GM12892 (cell line): ENCODE data around the gene SCAF11.

Source experiments
- DNase-seq: peaks from one replicate; pipeline ENCODE4 v3.0.0; 2011; ENCODE audit not compliant: insufficient read length
- FAIRE-seq: peaks from 2 replicates; lab custom pipeline; 2011; peaks lifted over from hg19 to GRCh38; lab: Jason Lieb, UNC
- POLR2A ChIP-seq: IDR thresholded peaks from 2 replicates; pipeline ENCODE4 v1.6.1; 2011; ENCODE audit warnings: low read depth, low read length, control low read depth
- POLR2AphosphoS5 ChIP-seq: IDR thresholded peaks from 2 replicates; pipeline ENCODE4 v1.6.1; 2011; ENCODE audit warnings: low read depth, low read length, control low read depth
- TAF1 ChIP-seq: IDR thresholded peaks from 2 replicates; pipeline ENCODE4 v1.6.1; 2011; ENCODE audit warnings: low read depth, mild to moderate bottlenecking, control low read depth, low read length, borderline replicate concordance

Gene SCAF11

DNA sequence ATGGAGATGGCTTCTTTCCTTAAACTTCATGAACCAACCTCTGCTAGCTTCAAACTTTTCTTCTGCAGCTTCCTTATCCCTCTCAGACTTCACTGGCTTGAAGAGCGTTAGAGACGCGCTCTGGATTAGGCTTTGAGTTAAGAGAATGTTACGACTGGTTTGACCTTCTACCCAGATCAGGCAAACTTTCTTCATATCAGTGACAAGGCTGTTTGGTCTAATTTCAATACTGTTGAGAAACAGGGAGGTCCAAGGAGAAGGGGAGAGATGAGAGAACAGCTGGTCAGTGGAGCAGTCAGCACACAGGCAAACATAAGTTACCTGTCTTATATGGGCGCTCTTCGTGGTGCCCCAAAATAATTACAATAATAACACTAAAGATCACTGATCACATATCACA, 14.9 kb downstream of the SCAF11 start:
- FAIRE-seq (no peak), DNase-seq (no peak)
- TF ChIP-seq TAF1 (no peak), POLR2AphosphoS5 (no peak)

DNA sequence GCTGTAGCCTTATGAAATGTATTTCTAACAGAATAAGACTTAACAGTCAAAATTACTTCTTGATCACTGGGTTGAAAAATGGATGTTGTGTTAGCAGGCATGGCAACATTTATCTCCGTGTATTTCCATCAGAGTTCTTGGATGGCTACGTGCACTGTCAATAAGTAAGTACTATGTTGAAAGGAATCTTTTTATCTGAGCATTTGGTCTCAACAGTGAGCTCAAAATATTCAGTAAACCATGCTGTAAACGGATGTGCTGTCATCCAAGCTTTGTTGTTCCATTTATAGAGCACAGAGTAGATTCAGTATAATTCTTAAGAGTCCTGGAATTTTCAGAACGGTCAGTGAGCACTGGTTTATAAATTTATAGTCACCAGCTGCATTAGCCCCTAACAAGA, 15.5 kb downstream of the SCAF11 start:
- DNase-seq (no peak), FAIRE-seq (no peak)
- TF ChIP-seq TAF1 (no peak), POLR2A (no peak), POLR2AphosphoS5 (no peak)

GRCh38 chr12:45974171-45974719, 16.1 kb downstream of the SCAF11 start:
- FAIRE-seq: no peak
- no peak for DNase-seq
- no peak for TF ChIP-seq POLR2AphosphoS5
- no peak for TF ChIP-seq POLR2A
- no peak for TF ChIP-seq TAF1

GRCh38 chr12:45973526-45973925, 16.8 kb downstream of the SCAF11 start:
- FAIRE-seq (no peak), DNase-seq (no peak)
- TF ChIP-seq POLR2AphosphoS5 (no peak), POLR2A (no peak), TAF1 (no peak)

GRCh38 chr12:45970391-45970790, 20.0 kb downstream of the SCAF11 start:
- DNase-seq: no peak
- no peak for FAIRE-seq
- no peak for TF ChIP-seq TAF1
- TF ChIP-seq POLR2AphosphoS5: no peak
- no peak for TF ChIP-seq POLR2A

DNA sequence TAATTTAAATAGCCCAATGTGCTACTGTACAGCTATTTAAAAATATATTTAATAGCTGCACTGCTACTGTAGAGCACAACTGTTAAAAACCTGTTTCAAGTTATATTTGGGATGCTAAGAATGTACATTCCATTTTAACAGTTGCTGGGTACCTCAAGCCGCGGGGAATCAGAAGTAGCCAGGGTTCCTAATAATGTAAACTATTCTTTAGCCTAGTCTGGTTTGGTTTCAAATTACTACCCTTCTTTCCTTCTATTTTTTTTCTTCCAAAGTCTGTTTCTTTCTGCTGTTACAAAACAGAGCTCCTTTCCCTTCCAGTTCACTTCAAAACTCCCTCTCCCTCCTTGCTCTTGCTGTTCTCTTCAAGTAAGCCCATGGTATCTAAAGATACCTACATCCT, 21.3 kb downstream of the SCAF11 start:
- TF ChIP-seq POLR2A (no peak), TAF1 (no peak), POLR2AphosphoS5 (no peak)
- FAIRE-seq: no peak
- no peak for DNase-seq

GRCh38 chr12:45966486-45966885, 23.9 kb downstream of the SCAF11 start:
- FAIRE-seq: peak; percentile 44
- no peak for DNase-seq

DNA sequence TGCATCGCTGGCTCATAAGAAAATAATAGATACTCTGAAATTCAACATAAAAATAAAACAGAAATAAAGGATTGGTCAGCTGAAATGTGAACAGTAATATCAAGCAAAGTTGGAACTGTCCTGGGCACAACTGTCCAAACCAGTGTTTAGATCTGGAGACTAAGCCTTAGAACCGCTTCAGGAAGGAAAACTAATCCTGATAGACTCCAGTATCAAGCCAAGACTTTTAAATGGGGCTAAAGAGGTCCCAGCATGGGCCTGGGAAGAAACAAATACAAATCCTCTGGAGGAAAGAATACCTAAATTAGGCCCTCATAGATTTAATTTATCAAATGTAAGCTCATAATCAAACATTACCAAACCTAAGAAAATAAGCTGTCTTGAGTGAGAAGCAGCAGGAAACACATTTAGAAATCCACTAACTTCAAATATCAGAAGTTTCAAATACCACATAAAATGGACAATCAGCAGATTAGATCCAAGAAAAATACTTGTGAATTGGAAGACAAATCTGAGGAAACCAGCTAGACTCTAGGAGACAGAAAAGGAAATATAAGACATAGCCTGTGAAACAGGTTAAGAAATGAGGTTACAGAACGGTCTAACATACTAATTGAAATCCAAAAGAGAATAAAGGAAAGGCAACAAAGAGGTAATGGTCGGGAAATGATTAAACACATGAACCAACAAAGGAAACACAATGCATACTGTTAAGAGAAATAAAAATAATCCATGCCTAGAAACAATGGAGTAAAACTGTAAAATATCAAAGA, 27.6 kb downstream of the SCAF11 start:
- no peak for DNase-seq
- no peak for TF ChIP-seq POLR2AphosphoS5
- no peak for TF ChIP-seq TAF1
- TF ChIP-seq POLR2A: no peak
- FAIRE-seq: no peak

More at GRCh38 chr12:45966486-45966885, 23.9 kb downstream of the SCAF11 start:
- TF ChIP-seq TAF1: no peak
- TF ChIP-seq POLR2AphosphoS5: no peak
- no peak for TF ChIP-seq POLR2A

DNA sequence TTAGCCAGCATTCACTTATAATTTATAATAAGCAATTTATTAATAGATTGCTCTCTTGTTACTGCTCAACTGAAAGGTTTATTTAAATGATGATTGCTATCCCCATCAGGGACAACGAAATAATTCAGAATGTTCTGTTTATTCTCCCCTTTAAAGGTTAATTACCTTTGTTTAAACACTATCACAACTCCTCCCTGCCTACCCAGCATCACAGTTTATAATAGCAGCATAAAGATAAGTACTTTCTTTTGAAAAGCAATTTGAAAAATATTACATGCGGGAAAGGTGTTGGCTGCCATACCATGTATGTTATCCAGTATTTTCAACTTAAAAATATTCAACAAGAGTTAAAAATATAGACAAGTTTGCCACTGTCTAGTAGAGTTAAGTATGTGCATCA, 30.6 kb downstream of the SCAF11 start:
- FAIRE-seq (no peak), DNase-seq (no peak)
- TF ChIP-seq TAF1 (no peak), POLR2AphosphoS5 (no peak)

GRCh38 chr12:45959025-45959424, 31.3 kb downstream of the SCAF11 start:
- FAIRE-seq (no peak), DNase-seq (no peak)
- TF ChIP-seq TAF1 (no peak), POLR2AphosphoS5 (no peak), POLR2A (no peak)

- no peak for FAIRE-seq
- no peak for TF ChIP-seq POLR2AphosphoS5
- TF ChIP-seq POLR2A: no peak
- TF ChIP-seq TAF1: no peak
- no peak for DNase-seq
Measured at GRCh38 chr12:45948546-45948945, 41.8 kb downstream of the SCAF11 start.

DNA sequence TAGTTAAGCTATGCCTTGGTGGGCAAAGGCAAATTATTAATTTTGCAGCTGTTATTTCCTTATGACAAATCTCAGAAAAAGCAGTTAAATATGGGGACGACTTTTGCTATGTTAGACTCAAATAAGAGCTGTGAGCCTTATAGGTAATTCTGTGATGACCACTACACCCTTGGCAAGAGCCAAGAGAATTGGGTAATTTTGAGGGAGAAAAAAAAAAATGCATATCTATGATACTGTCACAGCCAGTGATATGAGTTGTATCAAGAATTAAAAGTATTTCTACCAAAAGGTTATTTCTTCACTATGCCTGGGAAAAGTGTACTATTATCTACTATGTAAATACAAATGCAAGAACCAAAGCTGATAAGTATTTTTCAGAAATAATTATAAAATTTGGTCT, 43.9 kb downstream of the SCAF11 start:
- no peak for FAIRE-seq

More for the DNA sequence above, 43.9 kb downstream of the SCAF11 start:
- no peak for DNase-seq
- no peak for TF ChIP-seq POLR2A
- TF ChIP-seq POLR2AphosphoS5: no peak
- TF ChIP-seq TAF1: no peak
